GM21526 (cell line): ENCODE data around the gene SPDYE18.
"Not testable (repeated sequence)": the region's sequence is repeated elsewhere in the genome, so short reads cannot be mapped to it uniquely, and the experiment has no call there.

Experiments used
- ATAC-seq: cut with Tn5 transposase; IDR thresholded peaks from one replicate; pipeline ENCODE4 v1.9.1; 2021; ENCODE audit warnings: moderate library complexity; ENCODE audit not compliant: unreplicated experiment, low FRiP score

SPDYE18 gene

GRCh38 chr7:77062557-77062956 lies at the start of gene SPDYE18:
Gene SPDYE18 (minus strand): TSS chr7:77062558. CDS start chr7:77060512, 2,046 bp downstream.
- not testable (repeated sequence) for ATAC-seq

GRCh38 chr7:77108362-77108761 lies 46.0 kb upstream of the SPDYE18 start:
- ATAC-seq = not testable (repeated sequence)

- ATAC-seq = not testable (repeated sequence)
Measured at GRCh38 chr7:77107659-77108058, 45.3 kb upstream of the SPDYE18 start.

GRCh38 chr7:77105904-77106303 lies 43.5 kb upstream of the SPDYE18 start:
- not testable (repeated sequence) for ATAC-seq

- not testable (repeated sequence) for ATAC-seq
Measured at GRCh38 chr7:77102671-77103070, 40.3 kb upstream of the SPDYE18 start.

GRCh38 chr7:77101187-77101586 lies 38.8 kb upstream of the SPDYE18 start:
- not testable (repeated sequence) for ATAC-seq

- not testable (repeated sequence) for ATAC-seq
Measured at GRCh38 chr7:77100501-77100900, 38.1 kb upstream of the SPDYE18 start.

GRCh38 chr7:77092301-77092700 lies 29.9 kb upstream of the SPDYE18 start:
- ATAC-seq = not testable (repeated sequence)

GRCh38 chr7:77082192-77082591 lies 19.8 kb upstream of the SPDYE18 start:
- not testable (repeated sequence) for ATAC-seq

GRCh38 chr7:77080236-77080635 lies 17.9 kb upstream of the SPDYE18 start:
- ATAC-seq = not testable (repeated sequence)

GRCh38 chr7:77079624-77080023 lies 17.3 kb upstream of the SPDYE18 start:
- not testable (repeated sequence) for ATAC-seq

- not testable (repeated sequence) for ATAC-seq
Measured at GRCh38 chr7:77079112-77079511, 16.8 kb upstream of the SPDYE18 start.

- not testable (repeated sequence) for ATAC-seq
Measured at GRCh38 chr7:77077060-77077459, 14.7 kb upstream of the SPDYE18 start.

GRCh38 chr7:77074786-77075396 lies 12.5 kb upstream of the SPDYE18 start:
- not testable (repeated sequence) for ATAC-seq

- not testable (repeated sequence) for ATAC-seq
Measured at GRCh38 chr7:77071108-77071507, 8.8 kb upstream of the SPDYE18 start.

GRCh38 chr7:77065869-77066268 lies 3.5 kb upstream of the SPDYE18 start:
- ATAC-seq = not testable (repeated sequence)

GRCh38 chr7:77063732-77064131 lies 1.4 kb upstream of the SPDYE18 start:
- ATAC-seq = not testable (repeated sequence)

GRCh38 chr7:77032261-77032660 lies 30.1 kb downstream of the SPDYE18 start, which contains the start of gene SPDYE17:
Gene SPDYE17 (minus strand): TSS chr7:77032361. CDS start chr7:77030570, 1,791 bp downstream.
- ATAC-seq = not testable (repeated sequence)

- ATAC-seq = not testable (repeated sequence)
Measured at GRCh38 chr7:77026349-77026748, 36.0 kb downstream of the SPDYE18 start.

- ATAC-seq = not testable (repeated sequence)
Measured at GRCh38 chr7:77010074-77010680, 52.2 kb downstream of the SPDYE18 start.

- not testable (repeated sequence) for ATAC-seq
Measured at GRCh38 chr7:77008000-77008399, 54.4 kb downstream of the SPDYE18 start.
